ENCODE results near the gene ARHGAP26. TPM values are rescaled to one million over a fixed set of nuclear protein-coding genes. Genes with fewer than 3 reads are reported as not detected.

The ARHGAP26 gene
- total RNA-seq, 2 donors from 2014 or later, result 27.5 to 80.7 TPM

DNA sequence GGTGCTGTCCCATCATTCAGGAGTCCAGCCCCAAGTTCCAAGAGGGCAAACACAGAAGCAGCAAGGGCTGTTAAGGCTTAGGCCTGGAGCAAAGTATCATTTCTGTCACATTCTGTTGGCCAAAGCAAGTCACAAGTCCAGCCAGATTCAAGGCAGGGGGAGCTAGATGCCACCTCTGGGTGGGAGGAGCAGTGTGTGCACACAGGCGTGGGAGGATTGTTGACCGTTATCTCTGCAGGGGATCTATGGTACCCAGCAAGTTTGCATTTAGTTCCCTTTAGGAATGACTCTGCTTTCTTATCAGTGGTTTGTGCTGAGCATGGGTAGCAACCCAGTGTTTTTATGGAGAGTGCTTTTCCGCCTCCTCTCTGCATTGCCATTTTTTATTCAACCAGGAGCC, 354.4 kb downstream of the ARHGAP26 start:
- H3K4me3 ChIP-seq, result no peak overlapping the region
- no peak overlapping the region for H3K27ac ChIP-seq
- no peaks in the 10 kb centered on the region for H3K27me3 ChIP-seq (replicated peaks; ENCODE audit: insufficient read depth)
- ATAC-seq (ENCODE audit: insufficient number of reproducible peaks, low FRiP score, low read depth), result no peak
- TF ChIP-seq, protein P1, sequence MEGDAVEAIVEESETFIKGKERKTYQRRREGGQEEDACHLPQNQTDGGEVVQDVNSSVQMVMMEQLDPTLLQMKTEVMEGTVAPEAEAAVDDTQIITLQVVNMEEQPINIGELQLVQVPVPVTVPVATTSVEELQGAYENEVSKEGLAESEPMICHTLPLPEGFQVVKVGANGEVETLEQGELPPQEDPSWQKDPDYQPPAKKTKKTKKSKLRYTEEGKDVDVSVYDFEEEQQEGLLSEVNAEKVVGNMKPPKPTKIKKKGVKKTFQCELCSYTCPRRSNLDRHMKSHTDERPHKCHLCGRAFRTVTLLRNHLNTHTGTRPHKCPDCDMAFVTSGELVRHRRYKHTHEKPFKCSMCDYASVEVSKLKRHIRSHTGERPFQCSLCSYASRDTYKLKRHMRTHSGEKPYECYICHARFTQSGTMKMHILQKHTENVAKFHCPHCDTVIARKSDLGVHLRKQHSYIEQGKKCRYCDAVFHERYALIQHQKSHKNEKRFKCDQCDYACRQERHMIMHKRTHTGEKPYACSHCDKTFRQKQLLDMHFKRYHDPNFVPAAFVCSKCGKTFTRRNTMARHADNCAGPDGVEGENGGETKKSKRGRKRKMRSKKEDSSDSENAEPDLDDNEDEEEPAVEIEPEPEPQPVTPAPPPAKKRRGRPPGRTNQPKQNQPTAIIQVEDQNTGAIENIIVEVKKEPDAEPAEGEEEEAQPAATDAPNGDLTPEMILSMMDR (IDR thresholded peaks at IDR 0.05), result no peak
- peaks cover 3 to 9% of the 10 kb centered on the region in 2 donors for H3K4me1 ChIP-seq (ENCODE audit: control insufficient read depth in 1 of 2, low read depth in 2 of 2)
- no peaks in the 10 kb centered on the region for H3K36me3 ChIP-seq
- H3K9me3 ChIP-seq, result no peaks in the 10 kb centered on the region
- no peak for DNase-seq (ENCODE audit: low spot score)

- TF ChIP-seq, protein P1 (IDR thresholded peaks at IDR 0.05), result no peak
- Histone ChIP-seq H3K27me3 (replicated peaks; ENCODE audit: insufficient read depth) (no peaks in the 10 kb centered on the region), H3K9me3 (no peaks in the 10 kb centered on the region), H3K36me3 (no peaks in the 10 kb centered on the region), H3K27ac (no peak overlapping the region), H3K4me1 (ENCODE audit: control insufficient read depth in 1 of 2, low read depth in 2 of 2) (peaks cover 0 to 6% of the 10 kb centered on the region in 2 donors), H3K4me3 (no peak overlapping the region)
- ATAC-seq (ENCODE audit: insufficient number of reproducible peaks, low FRiP score, low read depth), result no peak
- DNase-seq (ENCODE audit: low spot score), result no peak
These were observed 356.2 kb downstream of the ARHGAP26 start for GRCh38 chr5:143126174-143127019.

DNA sequence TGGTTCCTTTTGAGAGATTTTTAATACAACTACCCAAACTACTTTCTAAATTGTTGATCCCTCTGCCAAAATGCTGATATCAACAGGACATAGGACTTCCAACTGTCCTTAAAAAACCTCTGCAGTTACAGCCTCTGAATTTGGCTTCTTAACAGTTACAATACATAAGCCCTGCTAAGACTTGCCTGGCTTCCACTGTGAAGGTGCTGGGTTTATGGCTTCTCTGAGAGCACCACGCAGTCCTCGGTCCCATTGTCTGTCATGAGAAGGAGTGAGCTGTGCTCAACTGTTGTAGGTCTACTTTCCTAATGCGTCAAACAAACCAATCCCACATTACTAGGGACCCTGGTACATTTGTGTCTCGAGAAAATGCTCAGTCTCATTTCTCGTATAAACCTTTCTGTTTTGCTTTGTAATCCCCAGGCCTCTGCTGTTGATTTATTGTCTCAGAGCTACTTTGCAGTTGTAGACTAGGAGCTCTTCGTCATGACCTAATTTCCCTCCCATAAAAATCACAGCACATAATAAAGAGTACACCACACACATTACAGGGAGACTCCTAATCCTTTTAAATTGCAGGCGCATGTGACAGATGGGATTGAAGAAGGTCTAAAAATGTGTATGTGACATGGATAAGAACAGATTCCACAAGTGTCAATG, 358.4 kb downstream of the ARHGAP26 start:
- Histone ChIP-seq H3K4me1 (ENCODE audit: control insufficient read depth in 1 of 2, low read depth in 2 of 2) (peaks cover 0 to 6% of the 10 kb centered on the region in 2 donors), H3K4me3 (no peak overlapping the region), H3K9me3 (no peaks in the 10 kb centered on the region), H3K36me3 (no peaks in the 10 kb centered on the region), H3K27ac (no peak overlapping the region), H3K27me3 (replicated peaks; ENCODE audit: insufficient read depth) (no peaks in the 10 kb centered on the region)
- ATAC-seq (ENCODE audit: insufficient number of reproducible peaks, low FRiP score, low read depth) (no peak), DNase-seq (ENCODE audit: low spot score) (no peak)
- TF ChIP-seq, protein P1 (IDR thresholded peaks at IDR 0.05), result no peak

DNA sequence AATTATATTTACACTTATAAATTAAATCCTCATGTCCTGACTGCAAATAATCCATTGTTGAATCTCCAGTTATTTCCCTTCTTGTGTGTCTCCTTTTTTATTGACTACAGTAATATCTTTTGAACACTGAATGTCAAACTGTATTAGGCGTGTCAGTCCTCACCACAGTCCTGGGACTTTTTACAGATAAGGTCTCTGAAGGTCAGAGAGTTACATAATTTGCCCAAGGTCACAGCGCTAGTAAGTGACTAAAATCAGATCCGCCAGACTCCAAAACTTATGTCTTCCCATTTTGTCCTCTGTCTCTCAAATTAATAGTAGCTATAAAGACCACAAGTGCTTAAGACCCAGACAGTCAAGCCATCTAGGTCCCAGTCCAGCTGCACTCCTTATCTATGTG, 359.0 kb downstream of the ARHGAP26 start:
- TF ChIP-seq, protein P1 (IDR thresholded peaks at IDR 0.05), result no peak

DNA sequence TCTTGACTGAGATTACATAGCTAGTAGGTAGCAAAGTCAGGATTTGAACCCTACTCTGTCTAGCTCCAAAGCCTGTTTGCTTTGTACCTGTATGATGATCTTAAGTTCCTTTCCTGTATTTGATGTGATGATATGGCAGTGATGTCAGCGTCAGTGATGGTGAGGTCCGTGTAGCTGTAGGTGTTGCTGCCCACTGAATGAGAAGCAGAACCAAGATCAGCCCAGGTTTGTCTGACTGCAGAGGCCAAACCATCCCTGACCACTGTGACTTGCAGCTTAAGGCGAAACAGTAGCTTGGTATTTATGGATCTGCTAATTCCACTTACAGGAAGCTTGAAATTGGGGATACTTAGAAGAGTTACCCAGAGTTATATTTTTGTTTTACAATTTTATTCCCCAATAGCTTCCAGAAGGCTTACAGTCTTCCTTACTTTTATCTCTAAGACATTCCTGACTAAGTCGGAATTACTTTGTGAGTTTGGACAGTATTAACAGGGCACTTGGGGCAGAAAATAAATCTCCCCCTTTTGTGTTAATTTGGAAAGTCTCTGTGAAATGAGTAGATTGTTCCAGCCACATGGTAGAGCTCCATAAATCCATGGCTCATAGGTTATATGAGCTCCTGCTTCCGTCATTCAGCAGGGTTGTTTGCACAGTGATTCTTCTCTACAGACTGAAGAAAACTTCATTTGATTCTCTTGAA, 359.9 kb downstream of the ARHGAP26 start:
- Histone ChIP-seq H3K4me3 (no peak overlapping the region), H3K27ac (no peak overlapping the region), H3K27me3 (replicated peaks; ENCODE audit: insufficient read depth) (no peaks in the 10 kb centered on the region), H3K36me3 (no peaks in the 10 kb centered on the region), H3K9me3 (no peaks in the 10 kb centered on the region), H3K4me1 (ENCODE audit: control insufficient read depth in 1 of 2, low read depth in 2 of 2) (peaks cover 0 to 6% of the 10 kb centered on the region in 2 donors)
- ATAC-seq (ENCODE audit: insufficient number of reproducible peaks, low FRiP score, low read depth) (no peak), DNase-seq (ENCODE audit: low spot score) (no peak)
- TF ChIP-seq, protein P1 (IDR thresholded peaks at IDR 0.05), result no peak

More for the DNA sequence above, 359.0 kb downstream of the ARHGAP26 start:
- no peak for ATAC-seq (ENCODE audit: insufficient number of reproducible peaks, low FRiP score, low read depth)
- H3K4me1 ChIP-seq (ENCODE audit: control insufficient read depth in 1 of 2, low read depth in 2 of 2), result peaks cover 0 to 6% of the 10 kb centered on the region in 2 donors
- H3K36me3 ChIP-seq, result no peaks in the 10 kb centered on the region
- no peak overlapping the region for H3K4me3 ChIP-seq
- H3K9me3 ChIP-seq, result no peaks in the 10 kb centered on the region
- no peak for DNase-seq (ENCODE audit: low spot score)
- no peak overlapping the region for H3K27ac ChIP-seq
- H3K27me3 ChIP-seq (replicated peaks; ENCODE audit: insufficient read depth), result no peaks in the 10 kb centered on the region

All from thoracic aorta (tissue), 2 donors.